GM18520 (cell line): Measurements from ENCODE around the gene PROM2.
"Not testable (repeated sequence)": the region's sequence is repeated elsewhere in the genome, so short reads cannot be mapped to it uniquely, and the experiment has no call there.

ENCODE experiments used
- ATAC-seq: cut with Tn5 transposase; IDR thresholded peaks from one replicate; pipeline ENCODE4 v1.9.1; 2021; ENCODE audit not compliant: unreplicated experiment

The PROM2 gene

GRCh38 chr2:95268211-95269035, 5.8 kb upstream of the PROM2 start:
- no peak for ATAC-seq

- no peak for ATAC-seq
Observed at GRCh38 chr2:95269036-95269680, 5.1 kb upstream of the PROM2 start.

- not testable (repeated sequence) for ATAC-seq
Observed at GRCh38 chr2:95269745-95270144, 4.5 kb upstream of the PROM2 start.

GRCh38 chr2:95270541-95271081, 3.6 kb upstream of the PROM2 start:
- ATAC-seq = no peak

GRCh38 chr2:95271381-95271971, 2.8 kb upstream of the PROM2 start:
- no peak for ATAC-seq

- ATAC-seq = no peak
Observed at GRCh38 chr2:95272299-95272751, 1.9 kb upstream of the PROM2 start.

GRCh38 chr2:95272781-95273180, 1.5 kb upstream of the PROM2 start:
- no peak for ATAC-seq

- ATAC-seq = no peak
Observed at GRCh38 chr2:95273566-95274290, 521 bp upstream of the PROM2 start.

GRCh38 chr2:95275151-95275515, 884 bp downstream of the PROM2 start:
- no peak for ATAC-seq

GRCh38 chr2:95275601-95276243, 1.5 kb downstream of the PROM2 start:
- no peak for ATAC-seq

GRCh38 chr2:95276244-95276887, 2.1 kb downstream of the PROM2 start:
- no peak for ATAC-seq

GRCh38 chr2:95276888-95277245, 2.6 kb downstream of the PROM2 start:
- ATAC-seq = no peak

GRCh38 chr2:95277246-95277906, 3.1 kb downstream of the PROM2 start:
- ATAC-seq = no peak

- ATAC-seq = no peak
Observed at GRCh38 chr2:95278051-95278471, 3.8 kb downstream of the PROM2 start.

GRCh38 chr2:95278637-95279225, 4.5 kb downstream of the PROM2 start:
- ATAC-seq = no peak

- ATAC-seq = no peak
Observed at GRCh38 chr2:95279435-95280035, 5.3 kb downstream of the PROM2 start.

GRCh38 chr2:95281071-95281470, 6.8 kb downstream of the PROM2 start:
- ATAC-seq = no peak

GRCh38 chr2:95281786-95282185, 7.5 kb downstream of the PROM2 start:
- ATAC-seq = no peak

GRCh38 chr2:95282458-95282857, 8.2 kb downstream of the PROM2 start:
- ATAC-seq = no peak
